ENCODE data around the gene RIN1. TPM values are rescaled to one million over a fixed set of nuclear protein-coding genes. Genes with fewer than 3 reads are reported as not detected.
"Not testable (repeated sequence)": the region's sequence is repeated elsewhere in the genome, so short reads cannot be mapped to it uniquely, and the experiment has no call there.

Gene RIN1
- total RNA-seq, 1 donor: 4.8 TPM

- not testable (repeated sequence) for H3K4me3 ChIP-seq (ENCODE audit: low read length); H3K27me3 ChIP-seq (ENCODE audit: insufficient read depth, low read length); H3K9me3 ChIP-seq (ENCODE audit: low read depth, low read length)
- peaks cover 28% of the 10 kb centered on the region for H3K4me1 ChIP-seq (ENCODE audit: insufficient read depth, low read length)
These were observed 25.3 kb downstream of the RIN1 start for GRCh38 chr11:66310803-66311440.

- H3K4me3 ChIP-seq (ENCODE audit: low read length): no peak overlapping the region
- peaks cover 28% of the 10 kb centered on the region for H3K4me1 ChIP-seq (ENCODE audit: insufficient read depth, low read length)
- H3K9me3 ChIP-seq (ENCODE audit: low read depth, low read length): no peaks in the 10 kb centered on the region
- no peaks in the 10 kb centered on the region for H3K27me3 ChIP-seq (ENCODE audit: insufficient read depth, low read length)
These were observed 25.9 kb downstream of the RIN1 start for GRCh38 chr11:66310324-66310723.

- no peaks in the 10 kb centered on the region for H3K9me3 ChIP-seq (ENCODE audit: low read depth, low read length)
- H3K4me1 ChIP-seq (ENCODE audit: insufficient read depth, low read length): peaks cover 28% of the 10 kb centered on the region
- no peaks in the 10 kb centered on the region for H3K27me3 ChIP-seq (ENCODE audit: insufficient read depth, low read length)
- no peak overlapping the region for H3K4me3 ChIP-seq (ENCODE audit: low read length)
These were observed 26.8 kb downstream of the RIN1 start for GRCh38 chr11:66309475-66309874.

GRCh38 chr11:66302656-66303055 is 33.6 kb downstream of the RIN1 start:
- no peak overlapping the region for H3K4me3 ChIP-seq (ENCODE audit: low read length)
- no peaks in the 10 kb centered on the region for H3K4me1 ChIP-seq (ENCODE audit: insufficient read depth, low read length)
- H3K27me3 ChIP-seq (ENCODE audit: insufficient read depth, low read length): no peaks in the 10 kb centered on the region
- H3K9me3 ChIP-seq (ENCODE audit: low read depth, low read length): no peaks in the 10 kb centered on the region

- Histone ChIP-seq H3K4me1 (ENCODE audit: insufficient read depth, low read length) (no peaks in the 10 kb centered on the region), H3K27me3 (ENCODE audit: insufficient read depth, low read length) (no peaks in the 10 kb centered on the region), H3K4me3 (ENCODE audit: low read length) (no peak overlapping the region), H3K9me3 (ENCODE audit: low read depth, low read length) (no peaks in the 10 kb centered on the region)
These were observed 37.0 kb downstream of the RIN1 start for GRCh38 chr11:66299186-66299585.

GRCh38 chr11:66297610-66298009 is 38.6 kb downstream of the RIN1 start:
- no peak overlapping the region for H3K4me3 ChIP-seq (ENCODE audit: low read length)
- H3K9me3 ChIP-seq (ENCODE audit: low read depth, low read length): no peaks in the 10 kb centered on the region
- no peaks in the 10 kb centered on the region for H3K4me1 ChIP-seq (ENCODE audit: insufficient read depth, low read length)
- H3K27me3 ChIP-seq (ENCODE audit: insufficient read depth, low read length): peaks cover 10% of the 10 kb centered on the region

GRCh38 chr11:66294626-66295620 is 41.3 kb downstream of the RIN1 start:
- H3K9me3 ChIP-seq (ENCODE audit: low read depth, low read length): no peaks in the 10 kb centered on the region
- peaks cover 11% of the 10 kb centered on the region for H3K4me1 ChIP-seq (ENCODE audit: insufficient read depth, low read length)
- peaks cover 29% of the 10 kb centered on the region for H3K27me3 ChIP-seq (ENCODE audit: insufficient read depth, low read length)
- H3K4me3 ChIP-seq (ENCODE audit: low read length): no peak overlapping the region

- Histone ChIP-seq H3K27me3 (ENCODE audit: insufficient read depth, low read length) (peaks cover 29% of the 10 kb centered on the region), H3K9me3 (ENCODE audit: low read depth, low read length) (no peaks in the 10 kb centered on the region), H3K4me1 (ENCODE audit: insufficient read depth, low read length) (peaks cover 18% of the 10 kb centered on the region), H3K4me3 (ENCODE audit: low read length) (no peak overlapping the region)
These were observed 42.2 kb downstream of the RIN1 start for GRCh38 chr11:66293777-66294625.

- no peaks in the 10 kb centered on the region for H3K9me3 ChIP-seq (ENCODE audit: low read depth, low read length)
- H3K4me1 ChIP-seq (ENCODE audit: insufficient read depth, low read length): peaks cover 21% of the 10 kb centered on the region
- H3K27me3 ChIP-seq (ENCODE audit: insufficient read depth, low read length): peaks cover 29% of the 10 kb centered on the region
- H3K4me3 ChIP-seq (ENCODE audit: low read length): no peak overlapping the region
These were observed 42.9 kb downstream of the RIN1 start for GRCh38 chr11:66293352-66293751.

GRCh38 chr11:66292543-66293332 is 43.5 kb downstream of the RIN1 start:
- peaks cover 27% of the 10 kb centered on the region for H3K4me1 ChIP-seq (ENCODE audit: insufficient read depth, low read length)
- no peaks in the 10 kb centered on the region for H3K9me3 ChIP-seq (ENCODE audit: low read depth, low read length)
- peaks cover 29% of the 10 kb centered on the region for H3K27me3 ChIP-seq (ENCODE audit: insufficient read depth, low read length)
- no peak overlapping the region for H3K4me3 ChIP-seq (ENCODE audit: low read length)

GRCh38 chr11:66291706-66292542 is 44.3 kb downstream of the RIN1 start, which contains the start of gene TMEM151A:
TSS of gene TMEM151A (plus strand) at chr11:66291894. CDS start at chr11:66292014, 120 bp downstream.
- no peaks in the 10 kb centered on the region for H3K9me3 ChIP-seq (ENCODE audit: low read depth, low read length)
- H3K4me3 ChIP-seq (ENCODE audit: low read length): no peak within 1 kb of the TSS
- H3K4me1 ChIP-seq (ENCODE audit: insufficient read depth, low read length): peaks cover 35% of the 10 kb centered on the region
- H3K27me3 ChIP-seq (ENCODE audit: insufficient read depth, low read length): peaks cover 29% of the 10 kb centered on the region

- peaks cover 29% of the 10 kb centered on the region for H3K27me3 ChIP-seq (ENCODE audit: insufficient read depth, low read length)
- H3K4me1 ChIP-seq (ENCODE audit: insufficient read depth, low read length): peaks cover 38% of the 10 kb centered on the region
- no peaks in the 10 kb centered on the region for H3K9me3 ChIP-seq (ENCODE audit: low read depth, low read length)
- H3K4me3 ChIP-seq (ENCODE audit: low read length): no peak overlapping the region
These were observed 44.9 kb downstream of the RIN1 start for GRCh38 chr11:66291303-66291705.

- H3K27me3 ChIP-seq (ENCODE audit: insufficient read depth, low read length): peaks cover 29% of the 10 kb centered on the region
- H3K4me3 ChIP-seq (ENCODE audit: low read length): no peak overlapping the region
- H3K9me3 ChIP-seq (ENCODE audit: low read depth, low read length): no peaks in the 10 kb centered on the region
- H3K4me1 ChIP-seq (ENCODE audit: insufficient read depth, low read length): peaks cover 38% of the 10 kb centered on the region
These were observed 46.0 kb downstream of the RIN1 start for GRCh38 chr11:66290330-66290621.

All from mononuclear cell (primary cell).